Body of pancreas (tissue), 4 donors: ENCODE data around the gene ZBTB16. TPM values are rescaled to one million over a fixed set of nuclear protein-coding genes. Genes with fewer than 3 reads are reported as not detected.
A peak's percentile ranks its signal among the peaks of the same experiment; 100 is the strongest.

Experiments used
- ATAC-seq: fragments of 150-250 bp; one replicate; pipeline ENCODE4 v1.9.1; 2016
- DNase-seq, 4 donors: peaks; one replicate each; pipeline ENCODE4 v3.0.0-alpha.2; 2019
- H3K27ac ChIP-seq, 4 donors: fragments of 200-600 bp; sonication (generic); 1 replicate in 3 of 4; 2 replicates in 1 of 4; pipeline versions ENCODE4 v1.5.1 to v1.6.1; 2016 to 2019; ENCODE audit warnings: mild to moderate bottlenecking in 1 of 4, mixed read lengths in 1 of 4, moderate library complexity in 1 of 4
- H3K27me3 ChIP-seq, 2 donors: fragments of 200-600 bp; sonication (generic); one replicate each; pipeline ENCODE4 v1.6.0; 2016; ENCODE audit warnings: mild to moderate bottlenecking in 1 of 2
- H3K36me3 ChIP-seq, 2 donors: fragments of 200-600 bp; sonication (generic); replicated peaks in 1 of 2; 2 replicates each; pipeline ENCODE4 v1.5.1; 2016; ENCODE audit warnings: low read depth in 2 of 2; ENCODE audit not compliant: insufficient read depth in 1 of 2
- H3K4me1 ChIP-seq: fragments of 200-600 bp; sonication (generic); one replicate; pipeline ENCODE4 v1.6.0; 2016
- H3K4me3 ChIP-seq, 2 donors: fragments of 200-600 bp; sonication (generic); 1 replicate in 1 of 2; 2 replicates in 1 of 2; pipeline ENCODE4 v1.5.1; 2016 to 2019
- H3K9me3 ChIP-seq, 3 donors: fragments of 200-600 bp; sonication (generic); 1 replicate in 2 of 3; 2 replicates in 1 of 3; pipeline ENCODE4 v1.5.1; 2016
- CTCF ChIP-seq, 7 experiments: fragments of 450-650 bp in 4 of 7; fragments of 200-600 bp in 3 of 7; sonication (generic) in 3 of 7; IDR thresholded peaks; one replicate each; pipeline ENCODE4 v1.5.1; 2016 to 2019; ENCODE audit warnings: antibody characterized with exemption in 7 of 7
- POLR2A ChIP-seq, 3 donors: fragments of 450-650 bp; IDR thresholded peaks; one replicate each; pipeline ENCODE4 v1.6.1; 2016; ENCODE audit warnings: antibody characterized with exemption in 3 of 3, mild to moderate bottlenecking in 2 of 3
- WGBS, 2 donors: methylation state at CpG; one replicate each; pipeline ENCODE4 v1.1.5; 2017; 5-methylcytosine and 5-hydroxymethylcytosine counted together
- intact Hi-C: fragments of 100-400 bp; cut with DNase I; formaldehyde crosslinking; loops from one replicate; pipeline ENCODE4 v1.15.1; 2023
- total RNA-seq, 2 donors: library from RNA; depleted of rRNA; stranded (reverse); fragments of >200 nt; gene quantifications; one replicate each; pipeline ENCODE4 v1.1.0, GENCODE V29; 2016

The ZBTB16 gene
- total RNA-seq, 2 donors from 2014 or later, result 96.5 to 150 TPM

GRCh38 chr11:114074546-114075343 is 15.2 kb downstream of the ZBTB16 start:
- no peak overlapping the region for H3K4me3 ChIP-seq
- no peaks in the 10 kb centered on the region for H3K9me3 ChIP-seq
- no peak overlapping the region for H3K27ac ChIP-seq
- 79 to 87% methylated on average over 21 of the region's 21 CpGs for whole genome bisulfite sequencing, 2 donors
- TF ChIP-seq CTCF (IDR thresholded peaks at IDR 0.05), result no peak
- no peak for TF ChIP-seq POLR2A (IDR thresholded peaks at IDR 0.05)
- peaks cover 91% of the 10 kb centered on the region for H3K4me1 ChIP-seq
- peaks cover 0 to 4% of the 10 kb centered on the region in 2 donors for H3K36me3 ChIP-seq
- intact Hi-C loops, result no loop called here
- peak in 1 of 4 donors; percentile 52 for DNase-seq
- H3K27me3 ChIP-seq, result no peaks in the 10 kb centered on the region
- ATAC-seq, result no peak

- H3K27me3 ChIP-seq, result no peaks in the 10 kb centered on the region
- peaks cover 0 to 3% of the 10 kb centered on the region in 2 donors for H3K36me3 ChIP-seq
- no peaks in the 10 kb centered on the region for H3K9me3 ChIP-seq
- H3K27ac ChIP-seq, result no peak overlapping the region
- H3K4me1 ChIP-seq, result peaks cover 95% of the 10 kb centered on the region
- no peak overlapping the region for H3K4me3 ChIP-seq
- intact Hi-C loops, result no loop called here
- ATAC-seq (no peak), DNase-seq (no peak)
- 97% methylated on average over 6 of the region's 6 CpGs for WGBS, 2 donors
- no peak for TF ChIP-seq POLR2A (IDR thresholded peaks at IDR 0.05)
- TF ChIP-seq CTCF (IDR thresholded peaks at IDR 0.05), result no peak
Measured at GRCh38 chr11:114075344-114075610, 15.8 kb downstream of the ZBTB16 start.

- TF ChIP-seq POLR2A (IDR thresholded peaks at IDR 0.05), result no peak
- TF ChIP-seq CTCF (IDR thresholded peaks at IDR 0.05), result peak in 6 of 7 experiments; percentile 22 to 52 (median 43)
- H3K36me3 ChIP-seq, result no peaks in the 10 kb centered on the region
- H3K4me3 ChIP-seq, result no peak overlapping the region
- intact Hi-C loops, result no loop called here
- ATAC-seq (no peak), DNase-seq (no peak)
- 50 to 69% methylated on average over 18 of the region's 18 CpGs for WGBS, 2 donors
- H3K9me3 ChIP-seq, result no peaks in the 10 kb centered on the region
- peaks cover 96% of the 10 kb centered on the region for H3K4me1 ChIP-seq
- no peak overlapping the region for H3K27ac ChIP-seq
- no peaks in the 10 kb centered on the region for H3K27me3 ChIP-seq
Measured at GRCh38 chr11:114075891-114076441, 16.5 kb downstream of the ZBTB16 start.

GRCh38 chr11:114076921-114077331 is 17.4 kb downstream of the ZBTB16 start:
- no peaks in the 10 kb centered on the region for H3K27me3 ChIP-seq
- peak overlapping the region in 1 of 4 donors; percentile 86 for H3K27ac ChIP-seq
- no peak overlapping the region for H3K4me3 ChIP-seq
- H3K4me1 ChIP-seq, result peaks cover 96% of the 10 kb centered on the region
- H3K36me3 ChIP-seq, result no peaks in the 10 kb centered on the region
- ATAC-seq (no peak), DNase-seq (no peak)
- no peak for TF ChIP-seq CTCF (IDR thresholded peaks at IDR 0.05)
- TF ChIP-seq POLR2A (IDR thresholded peaks at IDR 0.05), result no peak
- intact Hi-C loops, result no loop called here
- H3K9me3 ChIP-seq, result no peaks in the 10 kb centered on the region
- 64 to 75% methylated on average over 3 of the region's 3 CpGs for WGBS, 2 donors
